T47D (cell line): ENCODE measurements around the gene TYW3.

Source experiments
- DNase-seq, 2 experiments: peaks; one replicate each; pipeline versions ENCODE4 v3.0.0 to v3.0.0-alpha.2; 2011 to 2012; ENCODE audit warnings: low read depth in 1 of 2, low spot score in 1 of 2
- JUND ChIP-seq: IDR thresholded peaks from 2 replicates; pipeline ENCODE4 v1.6.1; 2012; ENCODE audit warnings: low read depth
- in situ Hi-C: cut with HindIII; loops from 2 replicates; pipeline ENCODE4 v1.10.0; 2016; ENCODE audit warnings: low sequenced_read_pairs, low pct_unique_long_range_greater_than_20kb

TYW3 gene

DNA sequence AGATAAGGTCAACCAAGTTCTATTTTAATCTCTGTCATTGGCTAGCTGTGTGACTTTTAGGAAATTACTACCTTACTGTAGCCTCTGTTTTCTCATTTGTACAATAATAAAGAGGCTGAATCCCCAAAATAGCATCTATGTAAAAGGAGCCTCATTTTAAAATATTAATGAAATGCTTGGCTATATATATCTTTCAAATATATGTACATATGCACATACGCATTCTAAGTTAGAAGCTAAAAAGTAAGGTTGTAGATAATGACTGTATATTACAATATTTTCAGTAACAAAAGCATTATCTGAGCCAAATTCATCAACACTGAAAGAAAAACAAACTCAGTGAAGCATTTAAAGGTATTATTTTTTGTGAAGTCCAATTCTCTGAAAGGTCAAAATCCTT is 44.6 kb downstream of the TYW3 start:
- in situ Hi-C loops: no loop called here
- no peak for DNase-seq
- no peak for TF ChIP-seq JUND

DNA sequence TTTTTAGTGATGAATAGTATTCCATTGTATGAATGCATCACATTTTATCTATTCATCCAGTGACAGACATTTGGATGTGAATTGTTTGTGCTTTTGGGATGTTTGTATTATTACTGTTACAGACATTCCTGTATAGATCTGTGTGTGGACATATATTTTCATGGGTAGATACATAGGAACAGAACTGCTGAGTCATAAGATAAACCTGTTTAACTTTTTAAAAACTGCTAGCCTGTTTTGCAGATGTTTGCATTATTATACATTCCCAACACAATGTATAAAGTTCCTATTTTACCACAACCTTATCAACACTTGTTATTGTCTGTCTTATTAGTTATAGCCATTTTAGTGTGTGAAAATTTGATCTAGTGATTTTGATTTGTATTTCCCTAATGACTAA is 46.8 kb downstream of the TYW3 start:
- no peak for TF ChIP-seq JUND
- no peak for DNase-seq
- in situ Hi-C loops: no loop called here

DNA sequence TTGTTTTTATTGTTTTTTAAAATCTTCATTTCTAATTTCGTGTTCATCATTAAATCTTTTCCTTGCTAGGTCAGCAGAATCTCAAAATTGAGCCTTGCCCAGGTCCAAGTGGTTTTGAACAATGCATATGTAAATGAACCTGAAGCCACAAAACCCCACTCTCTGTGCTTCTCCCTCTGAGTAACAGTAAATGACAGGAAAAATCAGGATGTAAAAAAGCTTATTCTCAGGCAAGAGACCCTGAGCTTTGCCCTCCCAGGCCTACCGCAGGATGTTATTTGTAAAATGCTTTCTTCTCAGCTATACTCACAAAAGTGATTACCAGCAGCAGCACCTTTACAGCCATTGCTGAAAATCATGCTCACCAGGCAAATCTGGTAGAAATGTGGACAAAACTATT is 47.6 kb downstream of the TYW3 start:
- no peak for DNase-seq
- in situ Hi-C loops: no loop called here
- no peak for TF ChIP-seq JUND

DNA sequence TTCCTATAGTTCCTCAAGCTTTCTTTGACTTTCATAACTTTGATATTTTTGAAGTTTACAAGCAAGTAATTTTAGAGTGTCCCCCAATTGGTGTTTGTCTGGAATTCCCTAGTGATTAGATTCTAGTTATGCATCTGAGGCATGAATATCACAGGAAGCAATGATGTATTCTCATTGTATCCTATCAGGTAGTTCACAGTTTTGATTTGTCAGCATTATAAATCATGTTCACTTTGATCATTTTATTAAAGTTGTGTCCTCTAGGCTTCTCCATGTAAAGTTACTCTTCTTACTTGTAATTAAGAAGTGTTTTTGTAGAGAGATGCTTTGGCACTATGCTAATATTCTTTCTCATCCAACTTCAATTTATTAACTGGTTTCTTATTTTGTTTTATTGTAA is 53.0 kb downstream of the TYW3 start:
- TF ChIP-seq JUND: no peak
- in situ Hi-C loops: no loop called here
- DNase-seq: no peak

DNA sequence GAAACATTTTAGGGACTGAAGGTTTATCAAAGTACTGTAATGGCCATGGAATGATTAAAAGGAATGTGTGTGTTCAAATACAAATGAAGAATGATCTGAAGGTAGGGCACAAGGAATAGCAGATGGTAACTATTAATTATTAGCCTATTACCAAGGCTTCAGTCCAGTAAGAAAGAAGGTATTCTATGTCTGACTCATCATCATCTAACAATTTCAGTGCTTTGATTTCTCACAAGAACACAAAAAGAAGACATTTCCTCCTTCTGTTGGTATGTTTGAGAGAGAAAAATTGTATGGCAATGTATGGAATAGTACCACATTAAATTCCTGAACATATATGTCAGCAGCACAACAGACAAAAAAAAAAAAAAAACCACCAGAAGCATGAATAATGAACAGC is 57.5 kb downstream of the TYW3 start:
- in situ Hi-C loops: no loop called here
- no peak for DNase-seq
- no peak for TF ChIP-seq JUND

DNA sequence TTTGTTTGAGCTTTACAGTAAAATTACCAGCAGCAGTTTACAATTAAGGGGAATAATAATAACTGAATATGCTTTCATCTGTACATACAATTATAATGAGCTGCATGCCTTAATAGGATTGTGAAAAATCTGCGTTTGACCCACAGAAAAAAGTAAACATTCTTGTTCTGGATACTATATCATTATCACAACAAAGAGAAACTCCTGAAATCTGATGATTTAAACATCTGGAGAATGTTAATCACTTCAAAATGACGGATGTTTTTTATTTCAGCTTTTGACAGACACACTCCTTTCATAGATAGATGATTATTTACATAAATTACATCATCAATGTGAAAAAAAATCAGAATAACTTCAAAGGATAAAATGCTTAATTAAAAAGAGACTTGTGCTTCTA is 58.5 kb downstream of the TYW3 start:
- in situ Hi-C loops: no loop called here
- no peak for TF ChIP-seq JUND
- DNase-seq: no peak

DNA sequence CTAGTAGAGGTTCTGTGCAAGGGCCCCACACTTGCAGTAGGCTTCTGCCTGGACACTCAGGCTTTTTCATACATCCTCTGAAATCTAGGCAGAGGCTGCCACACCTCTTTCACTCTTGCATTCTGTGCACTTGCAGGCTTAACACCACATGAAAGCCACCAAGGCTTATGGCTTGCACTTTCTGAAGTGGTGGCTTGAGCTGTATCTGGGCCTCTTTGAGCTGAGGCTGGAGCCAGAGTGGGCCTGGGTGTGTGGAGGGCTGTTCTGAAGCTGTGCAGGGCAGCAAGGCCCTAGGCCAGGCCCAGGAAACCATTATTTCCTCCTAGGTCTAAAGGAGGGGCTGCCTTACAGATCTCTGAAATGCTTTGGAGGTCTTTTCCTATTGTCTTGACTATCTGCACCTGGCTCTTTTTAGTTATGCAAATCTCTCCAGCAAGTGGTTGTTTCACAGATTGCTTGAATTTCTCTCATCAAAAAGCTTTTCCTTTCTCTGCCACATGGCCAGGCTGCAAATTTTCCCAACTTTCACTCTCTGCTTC is 66.2 kb downstream of the TYW3 start:
- in situ Hi-C loops: no loop called here
- TF ChIP-seq JUND: no peak

DNA sequence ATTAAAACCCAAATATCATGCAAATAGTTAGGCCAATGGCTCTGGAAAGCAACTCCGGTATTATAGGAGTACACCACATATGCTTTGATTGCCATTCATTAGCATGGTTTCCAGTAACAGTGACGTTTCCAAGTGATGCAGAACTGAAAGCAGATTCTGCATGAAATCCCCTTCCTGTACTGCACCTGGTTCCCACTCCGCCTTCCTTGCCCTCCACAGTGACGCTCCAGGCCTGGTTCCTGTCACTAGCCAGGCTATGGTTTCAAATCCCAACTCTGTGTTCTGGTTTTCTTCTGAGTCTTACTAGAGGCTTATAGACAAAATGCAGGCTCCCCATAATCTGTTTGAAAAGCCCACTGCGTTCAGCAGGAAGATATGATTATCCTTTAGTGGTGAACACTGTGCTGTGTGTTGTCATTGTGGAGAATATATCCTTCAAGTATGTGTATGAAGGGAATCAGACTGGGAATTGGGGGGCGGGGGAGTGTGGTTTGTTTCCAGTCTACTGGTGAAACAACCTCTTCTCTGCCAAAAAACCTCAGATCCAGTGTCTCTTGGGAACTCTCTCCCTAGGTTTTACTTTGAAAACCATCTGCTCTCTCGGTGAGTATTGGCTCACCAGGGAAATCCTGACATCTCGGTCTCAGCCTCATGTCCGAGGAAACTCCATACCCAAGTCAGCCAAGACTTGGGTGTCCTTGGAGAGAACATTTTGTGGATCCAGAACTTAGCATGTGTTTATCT is 78.7 kb downstream of the TYW3 start:
- TF ChIP-seq JUND: no peak
- DNase-seq: no peak
- in situ Hi-C loops: no loop called here

More for the DNA sequence above, 66.2 kb downstream of the TYW3 start:
- no peak for DNase-seq

DNA sequence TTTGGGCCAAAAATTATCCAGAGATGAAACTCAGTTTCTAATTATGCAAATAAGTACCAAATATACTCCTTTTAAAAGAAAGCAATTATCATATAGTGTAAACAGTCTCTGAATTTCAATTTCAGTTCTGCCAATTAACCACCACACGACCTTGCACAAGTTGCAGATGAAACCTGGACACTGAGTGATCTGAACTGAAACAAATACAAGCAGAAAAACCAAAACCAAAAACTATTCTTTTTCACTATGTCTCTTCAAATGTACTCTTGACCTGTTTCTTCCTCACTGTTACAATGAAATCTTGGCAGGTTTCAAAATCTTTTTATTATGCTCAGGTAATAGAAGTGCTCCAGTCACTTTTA is 79.2 kb downstream of the TYW3 start:
- in situ Hi-C loops: no loop called here
- DNase-seq: no peak

More for the DNA sequence above, 79.2 kb downstream of the TYW3 start:
- TF ChIP-seq JUND: no peak
